Thyroid gland (tissue), 4 donors: Measurements from ENCODE around the gene RAPGEF1. TPM values are rescaled to one million over a fixed set of nuclear protein-coding genes. Genes with fewer than 3 reads are reported as not detected.

Source experiments
- DNase-seq, 2 donors: peaks; one replicate each; pipeline ENCODE4 v3.0.0-alpha.2; 2019
- H3K27ac ChIP-seq, 3 donors: fragments of 200-600 bp; sonication (generic); 1 replicate in 2 of 3; 2 replicates in 1 of 3; pipeline ENCODE4 v1.5.1; 2016 to 2019; ENCODE audit warnings: mild to moderate bottlenecking in 1 of 3, moderate library complexity in 1 of 3
- H3K27me3 ChIP-seq: fragments of 200-600 bp; sonication (generic); one replicate; pipeline ENCODE4 v1.5.1; 2019
- H3K36me3 ChIP-seq, 2 donors: fragments of 200-600 bp; sonication (generic); one replicate each; pipeline ENCODE4 v1.5.1; 2016 to 2019
- H3K4me1 ChIP-seq, 2 donors: fragments of 200-600 bp; sonication (generic); one replicate each; pipeline ENCODE4 v1.5.1; 2017 to 2019
- H3K4me3 ChIP-seq, 3 donors: fragments of 200-600 bp; sonication (generic); replicated peaks in 1 of 3; 1 replicate in 2 of 3; 2 replicates in 1 of 3; pipeline ENCODE4 v1.5.1; 2016; ENCODE audit warnings: mild to moderate bottlenecking in 1 of 3
- H3K9me3 ChIP-seq: fragments of 200-600 bp; sonication (generic); one replicate; pipeline ENCODE4 v1.5.1; 2017
- CTCF ChIP-seq, 6 experiments: fragments of 200-600 bp in 3 of 6; fragments of 450-650 bp in 3 of 6; sonication (generic) in 3 of 6; IDR thresholded peaks; one replicate each; pipeline ENCODE4 v1.5.1; 2016 to 2019; ENCODE audit warnings: antibody characterized with exemption in 6 of 6, mild to moderate bottlenecking in 2 of 6, inconsistent platforms in 1 of 6, moderate library complexity in 1 of 6
- POLR2A ChIP-seq, 2 donors: fragments of 450-650 bp; IDR thresholded peaks; one replicate each; pipeline ENCODE4 v1.6.1; 2017; ENCODE audit warnings: antibody characterized with exemption in 2 of 2, mild to moderate bottlenecking in 2 of 2, moderate library complexity in 1 of 2
- WGBS, 2 donors: methylation state at CpG; one replicate each; pipeline ENCODE4 v1.1.5; 2017; 5-methylcytosine and 5-hydroxymethylcytosine counted together
- intact Hi-C: fragments of 100-400 bp; cut with DNase I; formaldehyde crosslinking; loops from one replicate; pipeline ENCODE4 v1.15.1; 2023
- total RNA-seq, 4 donors: library from RNA; depleted of rRNA; stranded (reverse); fragments of >200 nt; gene quantifications; one replicate each; pipeline ENCODE4 v1.2.3, GENCODE V29; 2016

The RAPGEF1 gene
- total RNA-seq = 10 to 100 TPM; 39.6 to 52.5 (median 44.9) TPM

GRCh38 chr9:131739959-131740648 lies at the start of gene RAPGEF1:
RAPGEF1 (minus strand) TSS chr9:131740076; CDS start chr9:131739830, 246 bp downstream.
- H3K4me1 ChIP-seq = peaks cover 8 to 29% of the 10 kb centered on the region in 2 donors
- WGBS, 2 donors = 80 to 90% methylated on average over 5 to 6 of the region's 69 CpGs
- H3K9me3 ChIP-seq = no peaks in the 10 kb centered on the region
- intact Hi-C loops = loop anchor here (2.0 to 10.0 kb wide), 3 partner anchors 133 to 395 kb away; no protein-coding TSS in a partner anchor
- peak within 1 kb of the TSS; percentile 55 to 89 (median 84) for H3K27ac ChIP-seq
- H3K36me3 ChIP-seq = no peaks in the 10 kb centered on the region
- peak within 1 kb of the TSS in 2 of 3 donors; percentile 35 to 53 for H3K4me3 ChIP-seq
- no peaks in the 10 kb centered on the region for H3K27me3 ChIP-seq
- peak; percentile 57 to 66 for DNase-seq
- TF ChIP-seq CTCF (IDR thresholded peaks at IDR 0.05) (peak; percentile 45 to 99 (median 78)), POLR2A (IDR thresholded peaks at IDR 0.05) (no peak)

- WGBS, 2 donors = 69 to 82% methylated on average over 1 of the region's 1 CpG
- H3K9me3 ChIP-seq = no peaks in the 10 kb centered on the region
- H3K27me3 ChIP-seq = no peaks in the 10 kb centered on the region
- H3K36me3 ChIP-seq = no peaks in the 10 kb centered on the region
- DNase-seq = no peak
- H3K4me1 ChIP-seq = no peaks in the 10 kb centered on the region
- TF ChIP-seq CTCF (IDR thresholded peaks at IDR 0.05) = no peak
- no peak for TF ChIP-seq POLR2A (IDR thresholded peaks at IDR 0.05)
- H3K4me3 ChIP-seq = no peak overlapping the region
- no peak overlapping the region for H3K27ac ChIP-seq
- intact Hi-C loops = no loop called here
These were observed 49.0 kb upstream of the RAPGEF1 start for GRCh38 chr9:131788851-131789250.

GRCh38 chr9:131787838-131788237 lies 48.0 kb upstream of the RAPGEF1 start:
- H3K4me3 ChIP-seq = no peak overlapping the region
- H3K4me1 ChIP-seq = no peaks in the 10 kb centered on the region
- no peak for TF ChIP-seq POLR2A (IDR thresholded peaks at IDR 0.05)
- no peak for TF ChIP-seq CTCF (IDR thresholded peaks at IDR 0.05)
- no peaks in the 10 kb centered on the region for H3K27me3 ChIP-seq
- no peaks in the 10 kb centered on the region for H3K9me3 ChIP-seq
- H3K36me3 ChIP-seq = no peaks in the 10 kb centered on the region
- no peak for DNase-seq
- intact Hi-C loops = no loop called here
- no peak overlapping the region for H3K27ac ChIP-seq
- 70 to 75% methylated on average over 8 to 9 of the region's 9 CpGs for WGBS, 2 donors

GRCh38 chr9:131784748-131785501 lies 45.0 kb upstream of the RAPGEF1 start:
- intact Hi-C loops = no loop called here
- Histone ChIP-seq H3K27me3 (no peaks in the 10 kb centered on the region), H3K9me3 (no peaks in the 10 kb centered on the region), H3K27ac (no peak overlapping the region), H3K36me3 (no peaks in the 10 kb centered on the region), H3K4me3 (no peak overlapping the region), H3K4me1 (no peaks in the 10 kb centered on the region)
- TF ChIP-seq POLR2A (IDR thresholded peaks at IDR 0.05) (no peak), CTCF (IDR thresholded peaks at IDR 0.05) (no peak)
- no peak for DNase-seq
- WGBS, 2 donors = 72 to 76% methylated on average over 13 of the region's 13 CpGs

GRCh38 chr9:131781069-131781468 lies 41.2 kb upstream of the RAPGEF1 start:
- H3K27ac ChIP-seq = no peak overlapping the region
- no peak overlapping the region for H3K4me3 ChIP-seq
- 29 to 39% methylated on average over 3 of the region's 3 CpGs for WGBS, 2 donors
- H3K9me3 ChIP-seq = no peaks in the 10 kb centered on the region
- intact Hi-C loops = no loop called here
- H3K27me3 ChIP-seq = no peaks in the 10 kb centered on the region
- H3K4me1 ChIP-seq = no peaks in the 10 kb centered on the region
- no peaks in the 10 kb centered on the region for H3K36me3 ChIP-seq
- peak; percentile 67 to 82 for DNase-seq
- TF ChIP-seq CTCF (IDR thresholded peaks at IDR 0.05) (no peak), POLR2A (IDR thresholded peaks at IDR 0.05) (no peak)
